Liver (tissue), 3 donors: Measurements from ENCODE around the gene COL9A3.

Experiments used
- EGR1 ChIP-seq, 2 donors: IDR thresholded peaks; 2 replicates each; pipeline ENCODE4 v1.6.1; 2016 to 2018; ENCODE audit warnings: antibody characterized with exemption in 2 of 2, low read depth in 2 of 2
- GABPA ChIP-seq, 2 donors: IDR thresholded peaks in 1 of 2; conservative IDR thresholded peaks in 1 of 2; 2 replicates each; pipeline ENCODE4 v1.6.1; 2016; ENCODE audit warnings: antibody characterized with exemption in 2 of 2, mild to moderate bottlenecking in 1 of 2, moderate library complexity in 1 of 2
- JUND ChIP-seq, 2 donors: IDR thresholded peaks; 2 replicates each; pipeline ENCODE4 v1.6.1; 2016; ENCODE audit warnings: antibody characterized with exemption in 2 of 2
- RXRA ChIP-seq, 2 donors: IDR thresholded peaks; 2 replicates each; pipeline ENCODE4 v1.6.1; 2017 to 2018; ENCODE audit warnings: antibody characterized with exemption in 2 of 2, mild to moderate bottlenecking in 1 of 2
- TAF1 ChIP-seq: conservative IDR thresholded peaks from 2 replicates; pipeline ENCODE4 v1.6.1; 2016; ENCODE audit warnings: antibody characterized with exemption, mild to moderate bottlenecking
- TF ChIP-seq, protein P1 (sequence below): fragments of 150-350 bp; IDR thresholded peaks from 2 replicates; pipeline ENCODE4 v1.5.1; 2017; ENCODE audit warnings: improper control_type of control experiment, low read depth, low read length; ENCODE audit not compliant: missing input control
- TF ChIP-seq, protein P2 (sequence below): IDR thresholded peaks from 2 replicates; pipeline ENCODE4 v1.6.1; 2016; ENCODE audit warnings: antibody characterized with exemption
- TF ChIP-seq, protein P3 (sequence below): IDR thresholded peaks from 2 replicates; pipeline ENCODE4 v1.6.1; 2016; ENCODE audit warnings: antibody characterized with exemption
- TF ChIP-seq, protein P4 (sequence below): IDR thresholded peaks from 2 replicates; pipeline ENCODE4 v1.6.1; 2016; ENCODE audit warnings: antibody characterized with exemption, mild to moderate bottlenecking
- donor health status: healthy.
- donor health status: healthy.

DNA sequence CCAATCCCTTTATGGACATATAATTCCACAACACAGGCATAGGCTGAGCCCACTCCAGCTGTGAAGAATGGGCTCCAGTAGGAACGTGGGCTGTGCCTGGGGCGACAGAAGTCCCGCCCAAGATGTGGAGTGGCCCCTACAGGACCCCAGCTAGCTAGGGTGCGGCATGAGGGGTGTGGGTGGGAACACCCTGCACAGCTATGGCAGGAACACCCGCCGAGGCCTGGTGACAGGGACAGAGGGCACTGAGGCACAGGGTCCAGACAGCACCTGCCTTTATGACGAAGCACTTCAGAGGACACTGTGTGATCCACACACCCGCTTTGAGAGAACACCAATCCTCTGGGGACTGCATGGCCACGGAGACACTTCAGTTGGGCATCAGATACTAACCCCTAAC lies 73.0 kb downstream of the COL9A3 start:
- no peak for TF ChIP-seq TAF1
- TF ChIP-seq, protein P1, sequence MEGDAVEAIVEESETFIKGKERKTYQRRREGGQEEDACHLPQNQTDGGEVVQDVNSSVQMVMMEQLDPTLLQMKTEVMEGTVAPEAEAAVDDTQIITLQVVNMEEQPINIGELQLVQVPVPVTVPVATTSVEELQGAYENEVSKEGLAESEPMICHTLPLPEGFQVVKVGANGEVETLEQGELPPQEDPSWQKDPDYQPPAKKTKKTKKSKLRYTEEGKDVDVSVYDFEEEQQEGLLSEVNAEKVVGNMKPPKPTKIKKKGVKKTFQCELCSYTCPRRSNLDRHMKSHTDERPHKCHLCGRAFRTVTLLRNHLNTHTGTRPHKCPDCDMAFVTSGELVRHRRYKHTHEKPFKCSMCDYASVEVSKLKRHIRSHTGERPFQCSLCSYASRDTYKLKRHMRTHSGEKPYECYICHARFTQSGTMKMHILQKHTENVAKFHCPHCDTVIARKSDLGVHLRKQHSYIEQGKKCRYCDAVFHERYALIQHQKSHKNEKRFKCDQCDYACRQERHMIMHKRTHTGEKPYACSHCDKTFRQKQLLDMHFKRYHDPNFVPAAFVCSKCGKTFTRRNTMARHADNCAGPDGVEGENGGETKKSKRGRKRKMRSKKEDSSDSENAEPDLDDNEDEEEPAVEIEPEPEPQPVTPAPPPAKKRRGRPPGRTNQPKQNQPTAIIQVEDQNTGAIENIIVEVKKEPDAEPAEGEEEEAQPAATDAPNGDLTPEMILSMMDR: no peak
- TF ChIP-seq, protein P2, sequence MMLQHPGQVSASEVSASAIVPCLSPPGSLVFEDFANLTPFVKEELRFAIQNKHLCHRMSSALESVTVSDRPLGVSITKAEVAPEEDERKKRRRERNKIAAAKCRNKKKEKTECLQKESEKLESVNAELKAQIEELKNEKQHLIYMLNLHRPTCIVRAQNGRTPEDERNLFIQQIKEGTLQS: no peak
- TF ChIP-seq GABPA (IDR thresholded peaks at IDR 0.05 in 1 of 2, conservative IDR thresholded peaks at IDR 0.05 in 1 of 2): no peak
- TF ChIP-seq RXRA (IDR thresholded peaks at IDR 0.05): no peak
- TF ChIP-seq, protein P3, sequence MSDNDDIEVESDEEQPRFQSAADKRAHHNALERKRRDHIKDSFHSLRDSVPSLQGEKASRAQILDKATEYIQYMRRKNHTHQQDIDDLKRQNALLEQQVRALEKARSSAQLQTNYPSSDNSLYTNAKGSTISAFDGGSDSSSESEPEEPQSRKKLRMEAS: no peak
- TF ChIP-seq, protein P4, sequence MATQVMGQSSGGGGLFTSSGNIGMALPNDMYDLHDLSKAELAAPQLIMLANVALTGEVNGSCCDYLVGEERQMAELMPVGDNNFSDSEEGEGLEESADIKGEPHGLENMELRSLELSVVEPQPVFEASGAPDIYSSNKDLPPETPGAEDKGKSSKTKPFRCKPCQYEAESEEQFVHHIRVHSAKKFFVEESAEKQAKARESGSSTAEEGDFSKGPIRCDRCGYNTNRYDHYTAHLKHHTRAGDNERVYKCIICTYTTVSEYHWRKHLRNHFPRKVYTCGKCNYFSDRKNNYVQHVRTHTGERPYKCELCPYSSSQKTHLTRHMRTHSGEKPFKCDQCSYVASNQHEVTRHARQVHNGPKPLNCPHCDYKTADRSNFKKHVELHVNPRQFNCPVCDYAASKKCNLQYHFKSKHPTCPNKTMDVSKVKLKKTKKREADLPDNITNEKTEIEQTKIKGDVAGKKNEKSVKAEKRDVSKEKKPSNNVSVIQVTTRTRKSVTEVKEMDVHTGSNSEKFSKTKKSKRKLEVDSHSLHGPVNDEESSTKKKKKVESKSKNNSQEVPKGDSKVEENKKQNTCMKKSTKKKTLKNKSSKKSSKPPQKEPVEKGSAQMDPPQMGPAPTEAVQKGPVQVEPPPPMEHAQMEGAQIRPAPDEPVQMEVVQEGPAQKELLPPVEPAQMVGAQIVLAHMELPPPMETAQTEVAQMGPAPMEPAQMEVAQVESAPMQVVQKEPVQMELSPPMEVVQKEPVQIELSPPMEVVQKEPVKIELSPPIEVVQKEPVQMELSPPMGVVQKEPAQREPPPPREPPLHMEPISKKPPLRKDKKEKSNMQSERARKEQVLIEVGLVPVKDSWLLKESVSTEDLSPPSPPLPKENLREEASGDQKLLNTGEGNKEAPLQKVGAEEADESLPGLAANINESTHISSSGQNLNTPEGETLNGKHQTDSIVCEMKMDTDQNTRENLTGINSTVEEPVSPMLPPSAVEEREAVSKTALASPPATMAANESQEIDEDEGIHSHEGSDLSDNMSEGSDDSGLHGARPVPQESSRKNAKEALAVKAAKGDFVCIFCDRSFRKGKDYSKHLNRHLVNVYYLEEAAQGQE: no peak
- TF ChIP-seq EGR1 (IDR thresholded peaks at IDR 0.05; ENCODE audit: low read depth in 2 of 2): no peak
- TF ChIP-seq JUND (IDR thresholded peaks at IDR 0.05): no peak
